WI38 (cell line): ENCODE measurements around the gene ARIH1.

Experiments used
- H3K4me3 ChIP-seq: 2 replicates; pipeline ENCODE4 v1.5.1; 2011; ENCODE audit warnings: low read depth, mild to moderate bottlenecking, control low read depth, low read length
- TF ChIP-seq, protein P1 (sequence below): IDR thresholded peaks from 2 replicates; pipeline ENCODE4 v1.5.1; 2012; ENCODE audit warnings: low read depth, mild to moderate bottlenecking, control low read depth, low read length

ARIH1 gene

DNA sequence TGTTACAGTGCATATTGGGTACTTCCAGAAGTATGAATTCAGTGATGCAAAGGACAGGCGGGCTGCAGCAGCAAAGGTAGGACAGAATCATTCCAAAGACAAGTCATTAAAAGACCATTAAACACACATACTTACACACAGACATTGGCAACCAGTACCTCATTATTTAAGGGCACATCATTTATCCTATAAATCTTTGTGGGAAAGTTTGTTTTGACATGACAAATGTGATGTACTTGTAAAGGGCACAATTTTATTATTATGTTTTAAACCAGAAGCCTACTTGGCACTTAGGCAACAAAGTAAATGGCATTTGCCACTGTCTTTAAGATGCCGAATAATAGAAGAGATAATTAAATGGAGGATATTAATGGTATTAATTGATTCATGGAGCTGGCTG lies 22.7 kb downstream of the ARIH1 start:
- H3K4me3 ChIP-seq: no peak overlapping the region
- TF ChIP-seq, protein P1, sequence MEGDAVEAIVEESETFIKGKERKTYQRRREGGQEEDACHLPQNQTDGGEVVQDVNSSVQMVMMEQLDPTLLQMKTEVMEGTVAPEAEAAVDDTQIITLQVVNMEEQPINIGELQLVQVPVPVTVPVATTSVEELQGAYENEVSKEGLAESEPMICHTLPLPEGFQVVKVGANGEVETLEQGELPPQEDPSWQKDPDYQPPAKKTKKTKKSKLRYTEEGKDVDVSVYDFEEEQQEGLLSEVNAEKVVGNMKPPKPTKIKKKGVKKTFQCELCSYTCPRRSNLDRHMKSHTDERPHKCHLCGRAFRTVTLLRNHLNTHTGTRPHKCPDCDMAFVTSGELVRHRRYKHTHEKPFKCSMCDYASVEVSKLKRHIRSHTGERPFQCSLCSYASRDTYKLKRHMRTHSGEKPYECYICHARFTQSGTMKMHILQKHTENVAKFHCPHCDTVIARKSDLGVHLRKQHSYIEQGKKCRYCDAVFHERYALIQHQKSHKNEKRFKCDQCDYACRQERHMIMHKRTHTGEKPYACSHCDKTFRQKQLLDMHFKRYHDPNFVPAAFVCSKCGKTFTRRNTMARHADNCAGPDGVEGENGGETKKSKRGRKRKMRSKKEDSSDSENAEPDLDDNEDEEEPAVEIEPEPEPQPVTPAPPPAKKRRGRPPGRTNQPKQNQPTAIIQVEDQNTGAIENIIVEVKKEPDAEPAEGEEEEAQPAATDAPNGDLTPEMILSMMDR: no peak

DNA sequence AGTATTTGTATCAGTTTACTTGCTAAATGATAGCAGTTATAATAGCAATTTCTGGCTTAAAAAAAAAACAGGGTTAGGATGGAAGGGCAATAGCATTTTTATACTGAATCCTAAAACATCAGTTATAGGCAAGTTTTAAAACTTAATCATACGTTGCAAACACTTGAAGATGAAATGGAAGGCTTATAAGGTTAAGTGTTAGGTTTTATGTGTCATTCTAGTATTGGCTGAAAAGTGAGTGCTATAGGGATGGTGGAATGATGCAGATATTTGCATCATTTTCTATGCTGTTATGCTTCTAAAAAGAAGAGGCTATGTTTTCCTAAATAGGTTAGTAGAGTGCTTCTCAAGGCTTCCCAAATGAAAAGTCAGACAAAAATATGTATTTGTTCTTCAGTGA lies 23.3 kb downstream of the ARIH1 start:
- H3K4me3 ChIP-seq: no peak overlapping the region
- TF ChIP-seq, protein P1: no peak

DNA sequence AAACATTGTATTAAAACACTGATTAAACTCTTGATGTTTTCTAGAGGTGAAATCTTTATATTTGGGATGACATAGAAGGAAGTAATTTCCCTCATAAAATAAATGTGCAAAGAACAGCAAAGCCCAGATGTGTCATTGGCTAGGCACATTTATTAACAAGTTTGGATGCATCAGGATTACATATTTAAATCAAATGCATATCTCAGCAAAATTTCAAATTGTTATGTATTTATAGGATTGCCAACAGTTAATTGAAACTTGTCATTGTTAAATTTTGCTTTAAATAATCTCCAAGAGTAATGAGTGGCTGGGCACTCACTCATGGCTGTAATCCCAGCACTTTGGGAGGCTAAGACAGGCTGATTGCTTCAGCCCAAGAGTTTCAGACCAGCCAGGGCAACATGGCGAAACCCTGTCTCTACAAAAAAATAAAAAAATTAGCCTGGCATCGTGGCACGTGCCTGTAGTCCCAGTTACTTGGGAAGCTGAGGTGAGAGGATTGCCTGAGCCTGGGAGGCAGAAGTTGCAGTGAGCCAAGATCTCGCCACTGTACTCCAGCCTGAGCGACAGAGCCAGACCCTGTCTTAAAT lies 28.2 kb downstream of the ARIH1 start:
- TF ChIP-seq, protein P1: no peak
- H3K4me3 ChIP-seq: no peak overlapping the region

DNA sequence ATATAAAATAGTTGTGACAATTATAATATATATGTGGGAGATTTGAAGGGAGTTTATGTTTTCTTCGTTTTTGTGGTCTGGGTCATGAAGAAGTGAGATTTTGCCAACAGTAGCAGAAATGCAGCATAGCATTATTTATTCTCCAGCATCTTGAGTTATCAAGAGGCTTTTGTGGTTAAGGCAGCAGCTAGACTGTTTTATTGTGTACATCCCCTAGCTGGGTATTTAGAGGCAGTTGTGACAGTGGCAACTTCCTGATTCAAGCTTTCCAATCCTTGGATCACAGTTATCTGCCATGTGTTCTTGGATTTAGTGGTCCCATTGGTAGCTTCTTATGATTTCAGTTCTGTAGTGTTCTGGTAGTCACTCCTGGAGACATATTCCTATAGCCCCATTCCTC lies 29.0 kb downstream of the ARIH1 start:
- TF ChIP-seq, protein P1: no peak
- H3K4me3 ChIP-seq: no peak overlapping the region

DNA sequence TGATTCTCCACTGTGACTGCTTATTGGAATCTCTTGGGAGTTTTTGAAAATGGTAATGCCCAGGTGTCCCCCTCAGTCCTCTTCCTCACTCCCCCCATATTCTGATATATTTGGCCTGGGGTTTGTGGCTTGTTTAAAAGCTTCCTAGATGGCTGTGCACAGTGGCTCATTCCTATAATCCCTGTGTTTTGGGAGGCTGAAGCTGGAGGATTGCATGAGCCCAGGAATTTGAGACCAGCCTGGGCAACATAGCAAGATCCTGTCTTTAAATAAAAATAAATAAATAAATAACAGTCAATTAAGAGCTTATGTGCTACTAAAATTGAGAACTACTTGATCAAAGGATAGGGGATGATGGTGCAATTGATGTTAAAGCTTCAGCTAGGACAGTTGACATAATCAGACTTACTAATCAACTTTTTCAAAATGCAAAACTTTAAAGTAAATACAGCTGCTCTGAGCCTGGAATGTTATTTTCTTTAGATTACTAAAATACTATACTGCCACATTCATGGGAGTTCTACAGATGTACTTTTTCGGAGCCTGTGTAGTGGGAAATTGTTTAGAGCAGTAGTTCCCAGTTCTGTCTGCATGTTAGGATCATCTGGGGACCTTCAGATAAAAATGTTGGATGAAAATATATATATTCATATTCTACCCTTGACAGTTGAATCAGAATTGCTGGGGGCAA lies 33.4 kb downstream of the ARIH1 start:
- no peak overlapping the region for H3K4me3 ChIP-seq
- TF ChIP-seq, protein P1: no peak

DNA sequence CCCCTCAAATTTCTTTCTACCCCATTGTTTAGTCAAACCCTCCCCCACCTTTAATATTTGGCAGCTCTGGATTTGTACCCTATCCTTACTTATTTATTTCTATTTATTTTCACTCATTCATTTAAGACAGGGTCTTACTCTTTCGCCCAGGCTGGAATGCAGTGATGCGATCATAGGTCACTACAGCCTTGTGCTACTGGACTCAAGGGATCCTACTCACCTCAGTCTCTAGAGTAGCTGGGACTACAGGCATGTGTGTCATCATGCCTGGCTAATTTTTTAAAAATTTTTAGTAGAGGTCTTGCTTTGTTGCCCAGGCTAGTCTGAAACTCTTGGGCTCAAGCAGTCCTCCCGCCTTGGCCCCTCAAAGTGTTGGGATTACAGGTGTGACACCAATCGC lies 35.4 kb downstream of the ARIH1 start:
- H3K4me3 ChIP-seq: no peak overlapping the region
- TF ChIP-seq, protein P1: no peak

DNA sequence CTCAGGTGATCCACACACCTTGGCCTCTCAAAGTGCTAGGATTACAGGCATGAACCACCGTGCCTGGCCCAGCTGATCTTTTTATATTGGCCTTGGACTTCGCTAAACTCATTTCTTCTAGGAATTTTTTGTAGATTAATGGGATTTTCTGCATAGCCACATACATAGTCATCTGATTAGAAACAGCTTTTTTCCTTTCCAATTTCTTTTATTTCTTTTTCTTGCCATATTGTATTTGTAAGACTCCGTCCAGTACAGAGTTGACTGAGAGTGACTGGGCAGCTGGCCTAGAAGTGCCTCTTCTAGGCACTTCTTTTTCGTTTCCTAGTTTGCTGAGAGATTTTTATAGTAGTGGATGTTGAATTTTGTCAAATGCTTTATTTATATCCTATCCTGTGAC lies 37.4 kb downstream of the ARIH1 start:
- TF ChIP-seq, protein P1: no peak
- no peak overlapping the region for H3K4me3 ChIP-seq
